GM12872 (cell line): ENCODE measurements around the gene SLC33A1.

Experiments
- TF ChIP-seq, protein P1 (sequence below): IDR thresholded peaks from 3 replicates; pipeline ENCODE4 v1.5.1; 2011; ENCODE audit warnings: low read depth, mild to moderate bottlenecking, low read length, moderate library complexity; ENCODE audit not compliant: insufficient read depth

SLC33A1 gene

DNA sequence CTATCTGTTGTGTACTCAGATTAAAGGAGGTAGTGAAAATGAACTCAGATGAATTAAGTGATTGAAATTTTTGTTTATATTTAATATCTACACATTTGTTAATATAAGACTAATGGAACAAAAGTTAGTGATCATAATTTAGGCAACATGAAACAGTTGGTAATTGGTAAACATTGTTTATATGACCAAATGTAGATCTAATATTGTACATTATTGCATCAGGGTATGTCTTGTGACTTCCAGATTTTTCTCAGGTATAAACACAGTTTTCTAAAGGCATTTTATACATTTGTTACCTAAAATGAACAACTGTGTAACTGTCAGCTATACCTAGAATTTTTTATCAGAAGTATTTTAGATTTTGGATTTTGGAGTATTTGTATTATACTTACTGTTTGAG, 31.1 kb upstream of the SLC33A1 start:
- TF ChIP-seq, protein P1, sequence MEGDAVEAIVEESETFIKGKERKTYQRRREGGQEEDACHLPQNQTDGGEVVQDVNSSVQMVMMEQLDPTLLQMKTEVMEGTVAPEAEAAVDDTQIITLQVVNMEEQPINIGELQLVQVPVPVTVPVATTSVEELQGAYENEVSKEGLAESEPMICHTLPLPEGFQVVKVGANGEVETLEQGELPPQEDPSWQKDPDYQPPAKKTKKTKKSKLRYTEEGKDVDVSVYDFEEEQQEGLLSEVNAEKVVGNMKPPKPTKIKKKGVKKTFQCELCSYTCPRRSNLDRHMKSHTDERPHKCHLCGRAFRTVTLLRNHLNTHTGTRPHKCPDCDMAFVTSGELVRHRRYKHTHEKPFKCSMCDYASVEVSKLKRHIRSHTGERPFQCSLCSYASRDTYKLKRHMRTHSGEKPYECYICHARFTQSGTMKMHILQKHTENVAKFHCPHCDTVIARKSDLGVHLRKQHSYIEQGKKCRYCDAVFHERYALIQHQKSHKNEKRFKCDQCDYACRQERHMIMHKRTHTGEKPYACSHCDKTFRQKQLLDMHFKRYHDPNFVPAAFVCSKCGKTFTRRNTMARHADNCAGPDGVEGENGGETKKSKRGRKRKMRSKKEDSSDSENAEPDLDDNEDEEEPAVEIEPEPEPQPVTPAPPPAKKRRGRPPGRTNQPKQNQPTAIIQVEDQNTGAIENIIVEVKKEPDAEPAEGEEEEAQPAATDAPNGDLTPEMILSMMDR, result no peak

DNA sequence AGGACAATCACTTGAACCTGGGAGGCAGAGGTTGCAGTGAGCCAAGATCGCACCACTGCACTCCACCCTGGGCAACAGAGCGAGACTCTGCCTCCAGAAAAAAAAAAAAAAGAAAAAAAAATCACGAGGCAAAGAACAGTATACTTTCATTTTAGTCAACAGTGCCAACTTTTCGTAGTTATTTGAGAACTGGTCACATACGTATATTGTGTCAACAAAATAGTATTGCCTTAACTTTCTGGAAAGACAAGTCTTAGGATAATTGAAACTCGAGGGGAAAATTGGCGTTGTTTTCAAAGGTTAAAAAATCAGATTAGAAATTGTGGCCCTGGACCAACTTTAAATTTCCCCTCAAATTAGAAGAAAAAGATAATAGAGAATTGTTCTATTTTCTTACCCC, 30.1 kb upstream of the SLC33A1 start:
- TF ChIP-seq, protein P1, result no peak

DNA sequence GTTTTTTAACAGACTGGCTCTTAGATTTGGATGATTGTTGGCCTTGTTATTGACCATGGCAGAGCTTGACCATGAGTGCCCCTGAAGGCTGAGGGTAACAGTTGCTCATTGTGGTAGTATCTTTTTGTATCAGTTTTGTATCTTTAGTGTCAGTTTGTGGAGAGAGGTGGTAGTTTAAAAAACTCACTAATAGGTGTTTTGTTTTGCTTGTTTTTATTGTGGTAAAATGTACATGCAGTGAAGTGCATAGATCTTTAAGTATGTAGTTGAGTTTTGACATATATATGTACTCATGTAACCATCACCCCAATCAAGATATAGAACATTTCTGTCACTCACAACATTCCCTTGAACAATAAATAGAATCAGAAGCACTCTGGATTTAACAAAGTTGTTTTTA, 26.1 kb upstream of the SLC33A1 start:
- TF ChIP-seq, protein P1, result no peak

DNA sequence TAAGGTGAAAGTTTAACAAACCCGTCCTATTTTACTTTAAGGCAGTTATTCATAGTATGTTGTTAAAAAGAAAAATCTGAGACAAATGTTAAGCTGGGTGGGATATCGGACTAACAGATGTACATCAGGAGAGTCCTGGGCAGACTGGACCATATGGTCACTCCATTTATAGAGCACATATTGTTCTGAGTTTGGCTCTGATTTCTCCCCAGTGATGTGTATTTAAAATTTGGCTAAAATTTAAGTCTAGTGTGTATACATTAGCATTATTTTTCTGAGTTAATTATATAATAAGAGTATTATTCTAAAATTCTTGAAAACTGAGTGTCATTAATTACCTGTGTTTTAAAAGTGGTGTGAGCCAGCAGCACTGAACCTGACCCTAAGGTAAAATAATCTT, 22.3 kb upstream of the SLC33A1 start:
- TF ChIP-seq, protein P1, result no peak

DNA sequence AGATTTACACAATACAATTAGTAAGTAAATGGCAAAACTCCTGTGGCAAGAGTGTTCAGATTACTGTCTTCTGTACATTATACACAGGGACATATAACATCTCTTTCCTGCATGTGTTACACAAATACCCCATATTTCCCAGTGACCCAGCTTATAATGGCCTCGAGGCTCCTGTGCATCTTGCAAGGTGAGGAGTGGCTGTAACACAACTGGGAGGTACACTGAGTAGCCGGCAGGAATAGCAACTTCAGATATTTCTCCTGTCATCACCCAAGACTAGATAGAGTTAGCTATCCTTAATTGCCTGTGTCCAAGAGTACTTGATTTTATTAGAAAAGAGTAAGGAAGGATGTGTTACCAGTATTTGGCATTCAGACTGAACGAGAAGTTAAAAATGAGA, 21.8 kb upstream of the SLC33A1 start:
- TF ChIP-seq, protein P1, result no peak

DNA sequence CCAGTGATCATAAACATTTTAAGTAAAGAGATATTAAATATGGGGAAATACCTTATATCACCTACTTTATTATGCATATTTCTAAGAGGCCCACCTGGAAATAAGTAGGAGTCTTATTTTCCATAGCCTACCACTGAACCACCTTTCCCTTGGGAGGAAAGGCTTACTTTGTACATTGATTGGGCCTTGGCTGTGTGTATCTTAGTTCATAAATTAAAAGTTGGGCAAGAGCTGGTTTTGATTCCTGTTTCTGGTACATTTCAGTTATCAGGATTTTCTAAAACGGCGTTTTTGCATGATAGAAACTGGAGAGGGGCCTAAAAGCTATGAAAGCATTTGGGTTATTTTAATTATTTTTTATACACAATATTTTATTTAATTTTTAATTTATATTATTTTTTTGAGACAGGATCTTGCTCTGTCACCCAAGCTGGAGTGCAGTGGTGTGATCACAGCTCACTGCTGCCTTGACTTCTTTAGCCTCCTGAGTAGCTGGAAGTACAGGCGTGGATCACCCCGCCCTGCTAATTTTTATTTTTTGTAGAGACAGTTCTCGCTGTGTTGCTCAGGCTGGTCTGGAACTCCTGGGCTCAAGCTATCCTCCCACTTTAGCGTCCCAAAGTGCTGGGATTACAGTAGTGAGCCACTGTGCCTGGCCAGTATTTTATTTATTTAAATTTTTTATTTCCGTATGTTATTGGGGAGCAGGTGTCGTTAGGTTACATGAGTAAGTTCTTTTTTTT, 18.8 kb upstream of the SLC33A1 start:
- TF ChIP-seq, protein P1, result no peak

DNA sequence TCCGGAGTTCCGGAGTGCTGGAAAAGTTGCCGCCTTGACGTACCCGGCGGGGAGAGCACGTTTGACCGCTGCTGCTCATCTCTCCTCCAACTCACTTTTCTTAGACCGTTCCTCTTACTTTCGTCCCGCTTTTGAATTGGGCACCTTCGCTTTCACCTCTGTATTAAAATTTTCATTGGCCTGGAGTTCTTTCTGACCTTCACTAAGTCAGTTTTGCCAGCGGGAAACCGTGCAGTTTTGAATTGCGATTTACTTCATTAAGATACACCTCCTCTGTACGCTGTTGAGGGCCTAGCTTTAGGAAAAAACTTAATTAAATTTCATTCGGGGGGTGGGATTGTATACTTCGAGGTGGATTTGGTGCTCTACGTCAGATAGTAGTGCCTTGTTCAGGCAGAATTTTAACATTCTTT, 17.5 kb upstream of the SLC33A1 start:
- TF ChIP-seq, protein P1, result no peak
